Ishikawa (cell line): ENCODE measurements around the gene ANTXR1.

ENCODE experiments used
- CEBPB ChIP-seq: IDR thresholded peaks from 2 replicates; pipeline ENCODE4 v1.6.1; 2012
- EP300 ChIP-seq: IDR thresholded peaks from 2 replicates; pipeline ENCODE4 v1.6.1; 2012; ENCODE audit warnings: borderline replicate concordance
- FOXM1 ChIP-seq: IDR thresholded peaks from 2 replicates; pipeline ENCODE4 v1.6.1; 2012; ENCODE audit warnings: low read depth, borderline replicate concordance
- MAX ChIP-seq: IDR thresholded peaks from 2 replicates; pipeline ENCODE4 v1.6.1; 2012
- REST ChIP-seq: IDR thresholded peaks from 2 replicates; pipeline ENCODE4 v1.6.1; 2012; ENCODE audit warnings: low read depth, mild to moderate bottlenecking
- TEAD4 ChIP-seq: IDR thresholded peaks from 2 replicates; pipeline ENCODE4 v1.6.1; 2012

GRCh38 chr2:69171897-69172525 lies 159.0 kb downstream of the ANTXR1 start:
- TF ChIP-seq REST (no peak), EP300 (no peak), FOXM1 (no peak), MAX (no peak), TEAD4 (no peak), CEBPB (no peak)
